Left ventricle myocardium inferior (tissue), 1 donor: ENCODE results near the gene PAPOLA. TPM values are rescaled to one million over a fixed set of nuclear protein-coding genes. Genes with fewer than 3 reads are reported as not detected.

ENCODE experiments used
- DNase-seq: peaks from one replicate; pipeline ENCODE4 v3.0.0-alpha.2; 2020
- H3K27ac ChIP-seq: fragments of 200-600 bp; replicated peaks from 2 replicates; pipeline ENCODE4 v1.8.0; 2021
- H3K27me3 ChIP-seq: fragments of 200-600 bp; 2 replicates; pipeline ENCODE4 v1.8.0; 2021; ENCODE audit warnings: low read depth
- H3K36me3 ChIP-seq: fragments of 200-600 bp; 2 replicates; pipeline ENCODE4 v1.8.0; 2021
- H3K4me1 ChIP-seq: fragments of 200-600 bp; 2 replicates; pipeline ENCODE4 v1.8.0; 2021
- H3K4me3 ChIP-seq: fragments of 200-600 bp; 2 replicates; pipeline ENCODE4 v1.8.0; 2021; ENCODE audit warnings: mild to moderate bottlenecking, moderate library complexity
- H3K9me3 ChIP-seq: fragments of 200-600 bp; replicated peaks from 2 replicates; pipeline ENCODE4 v1.8.0; 2021
- CTCF ChIP-seq: fragments of 200-600 bp; IDR thresholded peaks from 2 replicates; pipeline ENCODE4 v1.8.0; 2021; ENCODE audit warnings: antibody characterized with exemption, mild to moderate bottlenecking, borderline replicate concordance
- intact Hi-C: fragments of 100-400 bp; cut with micrococcal nuclease; formaldehyde crosslinking; loops from one replicate; pipeline ENCODE4 v1.11.0; 2022
- total RNA-seq: library from RNA; stranded (reverse); fragmentation: NEBNext Ultra II Directional; extraction: Animal tissue kit (Norgen Biotek cat#: 25700); gene quantifications from one replicate; pipeline ENCODE4 v1.2.1, GENCODE V29; 2021
- donor health status: DM: no; HTN: yes; CAD: no; lungs with severe emphysema.

The PAPOLA gene
- total RNA-seq, 1 donor from 2014 or later, result 136 TPM

- intact Hi-C loops, result no loop called here
- Histone ChIP-seq H3K4me3 (no peak overlapping the region), H3K4me1 (no peaks in the 10 kb centered on the region), H3K27me3 (peaks cover 38% of the 10 kb centered on the region), H3K27ac (no peak overlapping the region), H3K9me3 (no peaks in the 10 kb centered on the region), H3K36me3 (no peaks in the 10 kb centered on the region)
- TF ChIP-seq CTCF, result no peak
- DNase-seq, result no peak
These were observed 80.3 kb downstream of the PAPOLA start for GRCh38 chr14:96582411-96582961.

- Histone ChIP-seq H3K27me3 (peaks cover 43% of the 10 kb centered on the region), H3K27ac (no peak overlapping the region), H3K9me3 (no peaks in the 10 kb centered on the region), H3K4me3 (no peak overlapping the region), H3K4me1 (no peaks in the 10 kb centered on the region), H3K36me3 (no peaks in the 10 kb centered on the region)
- TF ChIP-seq CTCF, result no peak
- no peak for DNase-seq
- intact Hi-C loops, result no loop called here
These were observed 80.8 kb downstream of the PAPOLA start for GRCh38 chr14:96582995-96583394.

GRCh38 chr14:96583569-96584041, 81.4 kb downstream of the PAPOLA start:
- no peak for DNase-seq
- Histone ChIP-seq H3K27ac (no peak overlapping the region), H3K4me1 (no peaks in the 10 kb centered on the region), H3K27me3 (peaks cover 49% of the 10 kb centered on the region), H3K36me3 (no peaks in the 10 kb centered on the region), H3K4me3 (no peak overlapping the region), H3K9me3 (no peaks in the 10 kb centered on the region)
- no peak for TF ChIP-seq CTCF
- intact Hi-C loops, result no loop called here

- no peaks in the 10 kb centered on the region for H3K9me3 ChIP-seq
- DNase-seq, result no peak
- H3K4me3 ChIP-seq, result no peak overlapping the region
- intact Hi-C loops, result no loop called here
- no peak overlapping the region for H3K27ac ChIP-seq
- H3K36me3 ChIP-seq, result no peaks in the 10 kb centered on the region
- no peaks in the 10 kb centered on the region for H3K4me1 ChIP-seq
- peak; percentile 47 for TF ChIP-seq CTCF
- peaks cover 53% of the 10 kb centered on the region for H3K27me3 ChIP-seq
These were observed 82.2 kb downstream of the PAPOLA start for GRCh38 chr14:96584199-96584906.

- Histone ChIP-seq H3K27ac (no peak overlapping the region), H3K27me3 (peaks cover 55% of the 10 kb centered on the region), H3K4me3 (no peak overlapping the region), H3K9me3 (no peaks in the 10 kb centered on the region), H3K36me3 (no peaks in the 10 kb centered on the region), H3K4me1 (no peaks in the 10 kb centered on the region)
- DNase-seq, result no peak
- TF ChIP-seq CTCF, result no peak
- intact Hi-C loops, result no loop called here
These were observed 82.9 kb downstream of the PAPOLA start for GRCh38 chr14:96584907-96585671.
